ENCODE results near the gene TNFSF13. TPM values are rescaled to one million over a fixed set of nuclear protein-coding genes. Genes with fewer than 3 reads are reported as not detected.
"Not testable (repeated sequence)": the region's sequence is repeated elsewhere in the genome, so short reads cannot be mapped to it uniquely, and the experiment has no call there.

Gene TNFSF13
- total RNA-seq, 2 donors from 2014 or later, result 1.5 to 1.9 TPM

DNA sequence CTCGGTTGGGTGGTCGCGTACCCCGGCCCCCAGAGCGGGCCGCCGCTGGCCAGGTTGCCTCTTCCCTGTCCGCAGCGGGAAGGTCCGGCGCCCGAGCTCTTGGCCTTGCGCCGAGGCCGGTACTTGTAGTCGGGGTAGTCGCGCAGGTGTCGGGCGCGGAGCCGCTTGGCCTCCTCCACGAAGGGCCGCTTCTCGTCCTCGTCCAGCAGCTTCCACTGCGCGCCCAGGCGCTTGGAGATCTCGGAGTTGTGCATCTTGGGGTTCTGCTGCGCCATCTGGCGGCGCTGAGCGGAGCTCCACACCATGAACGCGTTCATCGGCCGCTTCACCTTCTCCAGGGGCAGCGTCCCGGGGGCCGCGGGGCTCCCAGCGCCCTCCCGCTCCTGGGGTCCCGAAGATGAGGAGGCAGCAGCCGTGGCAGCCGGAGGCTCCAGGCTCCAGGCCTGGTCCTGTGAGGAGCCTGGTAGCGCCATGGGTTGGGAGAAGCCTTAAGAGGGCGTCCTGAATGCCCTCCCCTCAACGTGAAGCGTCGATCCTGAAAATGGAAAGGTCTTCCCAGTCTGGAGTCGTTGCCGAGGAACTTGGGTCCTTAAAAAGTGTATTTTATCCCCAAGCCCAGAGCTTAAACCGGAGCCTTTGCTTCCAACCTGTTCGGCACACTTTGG lies 30.8 kb downstream of the TNFSF13 start:
- H3K9me3 Mint-ChIP-seq, result no peaks in the 10 kb centered on the region
- H3K27ac Mint-ChIP-seq, result no peak overlapping the region
- peaks cover 8% of the 10 kb centered on the region for H3K4me1 Mint-ChIP-seq
- H3K36me3 Mint-ChIP-seq (ENCODE audit: low read depth), result peaks cover 72% of the 10 kb centered on the region
- no peak overlapping the region for H3K4me3 Mint-ChIP-seq
- no peaks in the 10 kb centered on the region for H3K27me3 Mint-ChIP-seq
- peak; percentile 84 for ATAC-seq (replicated peaks)

DNA sequence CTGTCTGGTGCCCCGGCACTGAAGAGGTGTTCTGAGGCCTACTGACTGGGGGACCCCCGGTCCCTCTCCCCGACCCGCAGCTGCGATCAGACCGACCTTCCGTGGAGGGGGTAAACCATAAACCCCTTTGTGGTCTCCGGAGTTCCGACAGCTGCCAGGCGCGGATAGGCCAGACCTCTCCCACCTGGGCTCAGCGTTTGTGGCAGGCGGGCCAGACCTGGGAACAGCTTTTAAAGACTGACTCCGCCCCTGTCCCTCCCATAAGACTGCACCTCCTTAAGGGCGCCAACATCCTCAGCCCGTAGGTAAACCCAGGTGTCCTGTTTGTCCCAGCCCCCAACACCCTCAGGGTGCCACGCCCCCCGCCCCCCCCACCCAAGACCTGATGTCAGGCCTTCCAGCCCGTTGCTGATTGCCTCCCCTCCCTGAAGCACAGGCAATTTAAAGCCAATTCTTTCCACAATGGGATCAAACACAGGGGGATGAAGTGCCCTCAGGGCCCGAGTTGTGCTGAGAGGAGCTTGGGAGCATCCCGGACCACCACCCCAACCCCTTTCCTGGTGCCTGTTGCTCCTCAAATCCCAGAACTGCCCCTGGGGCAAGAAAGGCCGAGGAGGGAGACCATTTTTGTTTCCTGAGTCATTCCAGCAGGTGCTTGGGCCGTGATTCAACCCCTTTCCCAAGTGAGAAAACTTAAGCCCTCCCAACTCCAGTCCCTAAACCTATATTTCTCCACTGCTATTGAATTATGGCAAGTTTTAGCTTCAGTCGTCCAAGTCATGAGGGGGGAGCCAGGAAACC lies 31.5 kb downstream of the TNFSF13 start, which contains the start of gene SOX15:
Gene SOX15, minus strand, starts transcription at position 204 of the 801 bp plus-strand sequence. CDS start 418 bp downstream, outside the sequence.
- peaks cover 4% of the 10 kb centered on the region for H3K4me1 Mint-ChIP-seq
- H3K27ac Mint-ChIP-seq, result peak within 1 kb of the TSS; percentile 78
- no peaks in the 10 kb centered on the region for H3K9me3 Mint-ChIP-seq
- no peaks in the 10 kb centered on the region for H3K27me3 Mint-ChIP-seq
- ATAC-seq (replicated peaks), result no peak
- peaks cover 71% of the 10 kb centered on the region for H3K36me3 Mint-ChIP-seq (ENCODE audit: low read depth)
- no peak within 1 kb of the TSS for H3K4me3 Mint-ChIP-seq

DNA sequence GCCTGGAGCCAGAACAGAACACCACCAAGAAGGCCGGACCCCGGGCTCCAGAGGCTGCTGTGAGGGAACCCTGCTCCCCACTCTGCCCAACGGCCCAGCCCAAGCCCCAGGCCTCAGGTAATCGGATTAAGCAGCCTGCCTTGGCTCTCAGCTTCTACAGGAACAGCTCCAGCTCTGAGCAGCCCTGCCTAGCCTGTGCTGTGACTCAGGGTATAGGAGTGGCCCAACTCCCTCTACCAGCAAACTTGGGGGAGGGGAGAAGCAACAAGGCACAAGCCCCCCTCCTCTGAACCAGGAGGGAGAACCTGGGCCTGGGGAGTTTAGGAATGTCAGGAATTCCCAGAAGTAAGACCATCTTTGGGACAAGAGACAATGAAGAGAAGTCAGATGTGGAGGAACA lies 32.2 kb downstream of the TNFSF13 start:
- no peak for ATAC-seq (replicated peaks)
- Mint-ChIP-seq H3K27ac (peak overlapping the region; percentile 78), H3K27me3 (no peaks in the 10 kb centered on the region), H3K36me3 (ENCODE audit: low read depth) (peaks cover 72% of the 10 kb centered on the region), H3K4me3 (no peak overlapping the region), H3K4me1 (peaks cover 1% of the 10 kb centered on the region), H3K9me3 (no peaks in the 10 kb centered on the region)

DNA sequence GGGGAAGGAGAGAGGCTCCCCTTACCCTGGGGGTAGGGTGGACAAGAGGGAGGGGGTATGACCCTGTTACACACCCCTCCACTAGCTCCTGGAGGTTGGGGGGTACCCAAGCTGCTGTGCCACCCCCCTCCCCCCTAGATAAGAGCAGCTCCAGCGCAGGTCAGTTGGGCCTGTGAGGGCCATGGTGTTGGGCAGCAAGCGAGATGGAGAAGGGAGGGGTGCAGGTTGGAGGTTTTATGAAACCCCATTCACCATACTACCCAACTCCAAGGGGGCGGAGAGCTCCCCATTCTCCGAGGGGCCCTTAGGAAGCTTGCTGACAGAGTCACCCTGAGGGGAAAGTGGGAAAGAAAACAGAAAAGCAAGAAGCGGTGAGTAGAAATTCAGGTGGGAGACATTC lies 33.0 kb downstream of the TNFSF13 start:
- ATAC-seq (replicated peaks), result no peak
- Mint-ChIP-seq H3K4me1 (no peaks in the 10 kb centered on the region), H3K27ac (peak overlapping the region; percentile 58), H3K9me3 (no peaks in the 10 kb centered on the region), H3K36me3 (ENCODE audit: low read depth) (peaks cover 79% of the 10 kb centered on the region), H3K4me3 (no peak overlapping the region), H3K27me3 (no peaks in the 10 kb centered on the region)

DNA sequence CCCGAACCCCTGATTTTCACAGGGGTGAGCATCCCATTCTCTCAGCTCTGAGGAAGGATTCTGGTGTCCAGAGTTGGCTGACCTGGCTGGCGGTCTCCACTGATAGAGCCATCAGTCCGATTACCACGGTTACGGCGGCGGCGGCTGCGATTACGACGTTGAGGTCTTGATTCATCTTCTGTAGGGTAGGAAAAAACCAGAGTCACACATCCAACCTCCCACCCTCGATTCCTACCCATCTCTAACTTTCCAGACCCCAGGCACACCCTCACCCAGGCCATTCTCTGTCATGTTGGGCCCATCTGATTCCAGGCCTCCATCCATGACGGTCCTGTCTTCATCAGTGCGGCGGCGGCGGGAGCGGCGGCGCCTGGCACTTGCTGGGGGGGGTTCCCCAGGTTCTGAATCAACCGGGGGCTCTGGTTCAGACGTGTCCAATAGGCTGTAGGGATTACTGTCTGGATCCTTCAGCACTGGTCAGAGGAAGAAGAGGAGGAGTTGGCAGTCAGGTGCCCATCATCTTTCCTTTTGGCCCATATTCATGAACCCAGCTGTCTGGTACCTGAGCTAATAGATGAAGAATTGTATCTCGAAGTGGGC lies 34.0 kb downstream of the TNFSF13 start:
- Mint-ChIP-seq H3K27me3 (no peaks in the 10 kb centered on the region), H3K36me3 (ENCODE audit: low read depth) (peaks cover 80% of the 10 kb centered on the region), H3K9me3 (no peaks in the 10 kb centered on the region), H3K4me3 (no peak overlapping the region), H3K4me1 (no peaks in the 10 kb centered on the region), H3K27ac (no peak overlapping the region)
- ATAC-seq (replicated peaks), result no peak

DNA sequence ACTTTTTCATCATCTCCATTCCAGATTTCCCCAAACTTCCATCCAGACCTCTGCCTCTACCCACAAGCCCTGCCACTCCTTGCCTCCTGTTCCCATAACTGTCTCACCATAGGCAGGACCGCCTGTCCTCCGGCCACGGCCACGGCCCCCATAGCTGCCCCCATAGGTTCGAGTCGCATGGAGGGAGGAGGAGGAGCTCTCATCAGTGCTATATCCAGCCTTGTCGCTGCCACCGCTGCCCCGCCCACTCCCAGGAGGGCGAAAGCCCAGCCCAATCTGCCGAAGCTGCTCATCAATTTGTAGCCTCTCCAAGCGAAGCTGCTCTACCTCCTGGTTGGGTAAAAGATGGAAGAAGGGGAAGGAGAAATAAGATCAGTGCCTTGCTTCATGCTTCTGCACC lies 34.7 kb downstream of the TNFSF13 start:
- Mint-ChIP-seq H3K4me3 (no peak overlapping the region), H3K27ac (no peak overlapping the region), H3K4me1 (no peaks in the 10 kb centered on the region), H3K27me3 (no peaks in the 10 kb centered on the region), H3K36me3 (ENCODE audit: low read depth) (peaks cover 78% of the 10 kb centered on the region), H3K9me3 (no peaks in the 10 kb centered on the region)
- no peak for ATAC-seq (replicated peaks)

DNA sequence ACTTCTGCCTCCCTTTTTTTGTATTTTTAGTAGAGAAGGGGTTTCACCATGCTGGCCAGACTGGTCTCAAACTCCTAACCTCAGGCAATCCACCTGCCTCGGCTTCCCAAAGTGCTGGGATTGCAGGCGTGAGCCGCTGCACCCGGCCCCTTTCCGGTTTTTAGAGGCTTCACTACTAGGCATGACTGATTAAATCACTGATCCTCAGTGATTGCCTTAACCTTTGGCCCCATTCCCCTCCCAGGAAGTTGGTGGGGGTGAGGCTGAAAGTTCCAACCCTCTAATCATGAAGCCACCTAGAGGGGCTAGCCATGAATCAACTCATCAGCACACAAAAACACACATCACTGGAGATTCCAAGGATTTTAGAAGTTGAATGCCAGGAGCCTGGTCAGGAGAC lies 39.0 kb downstream of the TNFSF13 start:
- H3K27me3 Mint-ChIP-seq; ATAC-seq (replicated peaks); H3K4me3 Mint-ChIP-seq; H3K9me3 Mint-ChIP-seq; H3K27ac Mint-ChIP-seq; H3K4me1 Mint-ChIP-seq: not testable (repeated sequence)
- H3K36me3 Mint-ChIP-seq (ENCODE audit: low read depth), result peaks cover 96% of the 10 kb centered on the region

DNA sequence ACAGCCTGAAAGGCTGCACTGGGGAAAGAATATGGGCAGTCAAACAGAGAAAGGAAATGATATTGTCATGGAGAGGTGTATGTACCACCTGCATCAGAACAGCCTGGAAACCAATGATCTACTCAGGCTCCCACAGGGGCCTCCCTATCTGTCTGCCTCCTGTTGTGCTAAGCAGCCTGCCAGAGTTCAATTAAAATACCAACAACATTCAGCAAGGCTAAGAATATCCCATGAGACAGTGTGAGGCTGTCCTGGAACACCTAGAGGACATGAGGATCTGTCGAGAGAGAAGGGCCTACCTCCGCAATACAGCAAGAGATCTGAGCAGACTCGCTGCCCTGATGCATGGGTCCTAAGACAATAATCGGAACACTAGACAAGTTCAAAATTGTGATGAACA lies 47.7 kb downstream of the TNFSF13 start:
- Mint-ChIP-seq H3K27me3 (no peaks in the 10 kb centered on the region), H3K4me3 (no peak overlapping the region), H3K9me3 (no peaks in the 10 kb centered on the region), H3K4me1 (peaks cover 4% of the 10 kb centered on the region), H3K36me3 (ENCODE audit: low read depth) (peaks cover 72% of the 10 kb centered on the region), H3K27ac (peak overlapping the region; percentile 15)
- ATAC-seq (replicated peaks), result no peak

DNA sequence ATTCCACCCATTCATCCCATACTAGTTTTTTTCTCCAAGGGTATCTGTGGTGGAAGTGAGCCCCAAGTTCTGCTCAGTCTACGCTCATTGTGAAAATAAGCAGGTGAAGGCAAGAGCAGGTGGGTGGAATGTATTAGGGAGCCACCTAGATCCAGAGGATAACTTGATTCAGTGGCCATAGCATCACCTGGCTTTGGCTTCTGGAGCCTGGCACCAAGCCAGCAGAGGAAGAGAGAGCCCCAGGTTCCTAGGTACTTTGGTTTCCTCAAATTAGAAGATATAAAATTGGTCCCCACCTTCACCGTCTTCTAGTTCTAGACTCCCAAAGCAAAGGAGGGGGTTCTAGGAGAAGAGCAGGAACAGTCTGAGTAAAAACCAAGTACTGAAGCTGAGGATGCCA lies 52.1 kb downstream of the TNFSF13 start:
- H3K9me3 Mint-ChIP-seq, result no peaks in the 10 kb centered on the region
- ATAC-seq (replicated peaks), result no peak
- no peak overlapping the region for H3K4me3 Mint-ChIP-seq
- no peak overlapping the region for H3K27ac Mint-ChIP-seq
- H3K27me3 Mint-ChIP-seq, result no peaks in the 10 kb centered on the region
- peaks cover 49% of the 10 kb centered on the region for H3K36me3 Mint-ChIP-seq (ENCODE audit: low read depth)
- H3K4me1 Mint-ChIP-seq, result peaks cover 27% of the 10 kb centered on the region

Other genes starting within 250 kb of the TNFSF13 start
- gene GPS2, start 243.4 kb upstream of the TNFSF13 start, total RNA-seq, result 10 to 100 TPM; 38.3 to 65.6 TPM
- 10 to 100 TPM; 22.9 to 33.0 TPM for gene NEURL4, start 229.4 kb upstream of the TNFSF13 start, total RNA-seq
- 100 to 1,000 TPM; 527 to 774 TPM for gene ACAP1, start 222.2 kb upstream of the TNFSF13 start, total RNA-seq
- 10 to 100 TPM; 14.0 to 96.8 TPM for gene KCTD11, start 206.6 kb upstream of the TNFSF13 start, total RNA-seq
- gene TMEM95, start 203.6 kb upstream of the TNFSF13 start, total RNA-seq, result 1 to 10 TPM in 1 of 2 donors, under 1 TPM in 1; 0.22 to 1.1 TPM
- gene TNK1, start 177.7 kb upstream of the TNFSF13 start, total RNA-seq, result 1 to 10 TPM; 2.9 to 4.8 TPM
- gene PLSCR3, start 164.2 kb upstream of the TNFSF13 start, total RNA-seq, result 10 to 100 TPM; 62.8 to 94.4 TPM
- gene TMEM256, start 154.7 kb upstream of the TNFSF13 start, total RNA-seq, result 10 to 100 TPM; 64.1 to 69.7 TPM
- gene NLGN2, start 150.9 kb upstream of the TNFSF13 start, total RNA-seq, result 10 to 100 TPM in 1 of 2 donors, 1 to 10 TPM in 1; 4.5 to 21.7 TPM
- gene SPEM1, start 138.4 kb upstream of the TNFSF13 start, total RNA-seq, result not detected
- not detected for gene SPEM2, start 133.1 kb upstream of the TNFSF13 start, total RNA-seq
- not detected for gene SPEM3, start 129.9 kb upstream of the TNFSF13 start, total RNA-seq
- 10 to 100 TPM; 17.7 to 18.0 TPM for gene TMEM102, start 123.3 kb upstream of the TNFSF13 start, total RNA-seq
- 10 to 100 TPM in 1 of 2 donors, 1 to 10 TPM in 1; 4.4 to 16.9 TPM for gene FGF11, start 119.2 kb upstream of the TNFSF13 start, total RNA-seq
- 10 to 100 TPM; 10.9 to 13.0 TPM for gene CHRNB1, start 113.7 kb upstream of the TNFSF13 start, total RNA-seq
- 10 to 100 TPM; 18.9 to 27.5 TPM for gene ZBTB4, start 79.1 kb upstream of the TNFSF13 start, total RNA-seq
- gene SLC35G6, start 77.3 kb upstream of the TNFSF13 start, total RNA-seq, result not detected
- 100 to 1,000 TPM; 256 to 308 TPM for gene POLR2A, start 74.4 kb upstream of the TNFSF13 start, total RNA-seq
- 10 to 100 TPM; 27.4 to 44.2 TPM for gene TNFSF12, start 9.7 kb upstream of the TNFSF13 start, total RNA-seq
- gene SENP3, start 3.2 kb downstream of the TNFSF13 start, total RNA-seq, result 10 to 100 TPM; 28.9 to 59.3 TPM
- gene CD68, start 20.9 kb downstream of the TNFSF13 start, total RNA-seq, result 10 to 100 TPM; 17.5 to 51.8 TPM
- gene MPDU1, start 25.1 kb downstream of the TNFSF13 start, total RNA-seq, result 10 to 100 TPM; 58.3 to 96.4 TPM
- under 1 TPM in 1 of 2 donors, not detected in 1; 0.90 TPM for gene SOX15, start 31.3 kb downstream of the TNFSF13 start, total RNA-seq
- 10 to 100 TPM; 34.4 to 37.0 TPM for gene FXR2, start 56.1 kb downstream of the TNFSF13 start, total RNA-seq
- 10 to 100 TPM; 25.5 to 62.7 TPM for gene SAT2, start 69.1 kb downstream of the TNFSF13 start, total RNA-seq
- under 1 TPM in 1 of 2 donors, not detected in 1; 0.71 TPM for gene SHBG, start 71.4 kb downstream of the TNFSF13 start, total RNA-seq
- gene ATP1B2, start 92.2 kb downstream of the TNFSF13 start, total RNA-seq, result under 1 TPM; 0.06 to 0.42 TPM
- 100 to 1,000 TPM in 1 of 2 donors, 10 to 100 TPM in 1; 79.0 to 137 TPM for gene TP53, start 128.7 kb downstream of the TNFSF13 start, total RNA-seq
- 10 to 100 TPM; 18.0 to 32.9 TPM for gene WRAP53, start 129.7 kb downstream of the TNFSF13 start, total RNA-seq
- gene EFNB3, start 146.5 kb downstream of the TNFSF13 start, total RNA-seq, result not detected
- under 1 TPM in 1 of 2 donors, not detected in 1; 0.06 TPM for gene DNAH2, start 159.0 kb downstream of the TNFSF13 start, total RNA-seq